ENCODE data around the gene KIF3C.

DNA sequence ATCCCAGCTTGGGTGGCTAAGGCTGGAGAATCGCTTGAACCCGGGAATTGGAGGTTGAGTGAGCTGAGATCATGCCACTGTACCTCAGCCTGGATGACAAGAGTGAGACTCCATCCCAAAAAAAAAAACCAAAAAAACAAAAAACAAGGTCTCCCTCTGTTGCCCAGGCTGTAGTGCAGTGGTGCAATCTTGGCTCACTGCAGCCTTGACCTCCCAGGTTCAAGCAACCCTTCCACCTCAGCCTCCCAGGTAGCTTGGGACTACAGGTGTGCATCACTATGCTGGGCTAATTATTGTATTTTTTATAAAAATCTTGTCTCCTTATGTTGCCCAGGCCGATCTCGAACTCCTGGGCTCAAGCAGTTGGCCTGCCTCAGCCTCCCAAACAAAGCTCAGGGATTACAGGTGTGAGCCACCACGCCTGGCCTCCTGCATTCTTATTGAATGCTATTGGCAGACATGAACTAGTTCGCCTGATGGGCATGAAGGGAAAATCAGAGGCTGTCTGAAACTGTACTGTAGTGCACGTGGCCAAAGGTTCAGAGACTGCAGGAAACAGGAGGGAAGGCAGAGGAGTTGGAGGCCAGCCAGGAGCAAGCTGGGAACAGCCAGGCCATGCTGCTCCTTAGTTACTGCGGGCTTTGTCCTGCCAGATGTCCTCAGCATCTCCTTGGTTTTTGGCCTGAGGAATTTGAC is 88.0 kb downstream of the KIF3C start:
- TF ChIP-seq, protein P1, sequence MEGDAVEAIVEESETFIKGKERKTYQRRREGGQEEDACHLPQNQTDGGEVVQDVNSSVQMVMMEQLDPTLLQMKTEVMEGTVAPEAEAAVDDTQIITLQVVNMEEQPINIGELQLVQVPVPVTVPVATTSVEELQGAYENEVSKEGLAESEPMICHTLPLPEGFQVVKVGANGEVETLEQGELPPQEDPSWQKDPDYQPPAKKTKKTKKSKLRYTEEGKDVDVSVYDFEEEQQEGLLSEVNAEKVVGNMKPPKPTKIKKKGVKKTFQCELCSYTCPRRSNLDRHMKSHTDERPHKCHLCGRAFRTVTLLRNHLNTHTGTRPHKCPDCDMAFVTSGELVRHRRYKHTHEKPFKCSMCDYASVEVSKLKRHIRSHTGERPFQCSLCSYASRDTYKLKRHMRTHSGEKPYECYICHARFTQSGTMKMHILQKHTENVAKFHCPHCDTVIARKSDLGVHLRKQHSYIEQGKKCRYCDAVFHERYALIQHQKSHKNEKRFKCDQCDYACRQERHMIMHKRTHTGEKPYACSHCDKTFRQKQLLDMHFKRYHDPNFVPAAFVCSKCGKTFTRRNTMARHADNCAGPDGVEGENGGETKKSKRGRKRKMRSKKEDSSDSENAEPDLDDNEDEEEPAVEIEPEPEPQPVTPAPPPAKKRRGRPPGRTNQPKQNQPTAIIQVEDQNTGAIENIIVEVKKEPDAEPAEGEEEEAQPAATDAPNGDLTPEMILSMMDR (conservative IDR thresholded peaks at IDR 0.05; ENCODE audit: low read depth, low read length): no peak
- TF ChIP-seq EZH2 (IDR thresholded peaks at IDR 0.05; ENCODE audit: borderline replicate concordance, low read depth, low read length, poor library complexity, severe bottlenecking): no peak
